HepG2 (cell line): Measurements from ENCODE around the gene MUL1. TPM values are rescaled to one million over a fixed set of nuclear protein-coding genes. Genes with fewer than 3 reads are reported as not detected.

Source experiments
- BCL6 ChIP-seq: IDR thresholded peaks from 2 replicates; pipeline ENCODE4 v1.6.1; 2016; ENCODE audit warnings: missing genetic modification reagents, missing compliant biosample characterization
- BRCA1 ChIP-seq: sonication (generic); formaldehyde crosslinking; IDR thresholded peaks from 2 replicates; pipeline ENCODE4 v1.4.0; 2020; ENCODE audit warnings: missing genetic modification reagents
- DPF2 ChIP-seq: sonication (generic); formaldehyde crosslinking; IDR thresholded peaks from 2 replicates; pipeline ENCODE4 v1.4.0; 2020; ENCODE audit warnings: mild to moderate bottlenecking, low read depth, missing genetic modification reagents, borderline replicate concordance
- MED8 ChIP-seq: sonication (generic); formaldehyde crosslinking; IDR thresholded peaks from 2 replicates; pipeline ENCODE4 v1.8.1; 2023; ENCODE audit warnings: mild to moderate bottlenecking, missing genetic modification reagents; ENCODE audit not compliant: insufficient replicate concordance
- NCOA5 ChIP-seq: sonication (generic); formaldehyde crosslinking; IDR thresholded peaks from 2 replicates; pipeline ENCODE4 v1.4.0; 2020; ENCODE audit warnings: missing genetic modification reagents
- PLRG1 ChIP-seq: fragments of 450-650 bp; conservative IDR thresholded peaks from 2 replicates; pipeline ENCODE4 v1.6.1; 2016
- SOX13 ChIP-seq, 3 experiments: fragments of 450-650 bp in 1 of 3; sonication (generic) in 1 of 3; formaldehyde crosslinking in 1 of 3; IDR thresholded peaks in 2 of 3; conservative IDR thresholded peaks in 1 of 3; 2 replicates each; pipeline versions ENCODE4 v1.5.0 to v1.6.1; 2016 to 2020; ENCODE audit warnings: antibody characterized with exemption in 1 of 3, mild to moderate bottlenecking in 1 of 3, missing compliant biosample characterization in 1 of 3, missing genetic modification reagents in 1 of 3, moderate library complexity in 1 of 3
- SP5 ChIP-seq: IDR thresholded peaks from 2 replicates; pipeline ENCODE4 v1.6.1; 2016; ENCODE audit warnings: low read depth, borderline replicate concordance
- THAP8 ChIP-seq: sonication (generic); formaldehyde crosslinking; IDR thresholded peaks from 2 replicates; pipeline ENCODE4 v1.5.1; 2020; ENCODE audit warnings: missing genetic modification reagents, mild to moderate bottlenecking, borderline replicate concordance
- ZKSCAN1 ChIP-seq: fragments of 150-350 bp; IDR thresholded peaks from 2 replicates; pipeline ENCODE4 v1.6.1; 2014; ENCODE audit warnings: low read length
- ZNF713 ChIP-seq: sonication (generic); formaldehyde crosslinking; IDR thresholded peaks from 2 replicates; pipeline ENCODE4 v1.4.0; 2020; ENCODE audit warnings: mild to moderate bottlenecking, missing genetic modification reagents
- ZNF782 ChIP-seq: sonication (generic); formaldehyde crosslinking; IDR thresholded peaks from 2 replicates; pipeline ENCODE4 v1.4.0; 2020; ENCODE audit warnings: missing genetic modification reagents, mild to moderate bottlenecking, borderline replicate concordance
- polyA plus RNA-seq, 8 experiments: library from polyadenylated mRNA; depleted of rRNA in 3 of 8; stranded (reverse) in 7 of 8; unstranded in 1 of 8; fragments of >200 nt; fragmentation: Illumina TruSeq in 4 of 8; extraction: Trizol in 4 of 8; gene quantifications; 2 replicates each; pipeline versions ENCODE4 v1.2.1 to v1.2.3, GENCODE V29; 2011 to 2016; ENCODE audit warnings: low read depth in 4 of 8, missing spikeins in 1 of 8, mixed read lengths in 1 of 8; ENCODE audit not compliant: insufficient read depth in 1 of 8
- total RNA-seq, 5 experiments: library from RNA; depleted of rRNA; stranded (reverse); fragments of >200 nt; fragmentation: Illumina TruSeq; extraction: Trizol; gene quantifications; 2 replicates each; pipeline ENCODE4 v1.2.3, GENCODE V29; 2016; ENCODE audit warnings: low read depth in 1 of 5
- TF ChIP-seq, protein P1 (sequence below): sonication (generic); formaldehyde crosslinking; IDR thresholded peaks from 2 replicates; pipeline ENCODE4 v1.5.0; 2020; ENCODE audit warnings: mild to moderate bottlenecking, missing genetic modification reagents
- TF ChIP-seq, protein P2 (sequence below): sonication (generic); formaldehyde crosslinking; IDR thresholded peaks from 2 replicates; pipeline ENCODE4 v1.4.0; 2020; ENCODE audit warnings: missing genetic modification reagents, borderline replicate concordance
- TF ChIP-seq, protein P3 (sequence below): sonication (generic); formaldehyde crosslinking; IDR thresholded peaks from 2 replicates; pipeline ENCODE4 v1.4.0; 2020; ENCODE audit warnings: missing genetic modification reagents
- TF ChIP-seq, protein P4 (sequence below): sonication (generic); formaldehyde crosslinking; IDR thresholded peaks from 2 replicates; pipeline ENCODE4 v1.4.0; 2020; ENCODE audit warnings: missing genetic modification reagents

MUL1 gene
- total and polyA plus RNA-seq, 2 of the 13 experiments (the other 11 are each of a cell fraction or from before 2014, with no cell fraction given) = 21.5 to 26.5 TPM

GRCh38 chr1:20483833-20484518 is 24.0 kb downstream of the MUL1 start (continued):
- no peak for TF ChIP-seq SOX13 (IDR thresholded peaks at IDR 0.05)
- no peak for TF ChIP-seq SOX13 (CRISPR knock-in tag; conservative IDR thresholded peaks at IDR 0.05 in 1 of 2, IDR thresholded peaks at IDR 0.05 in 1 of 2)
- TF ChIP-seq, protein P1, sequence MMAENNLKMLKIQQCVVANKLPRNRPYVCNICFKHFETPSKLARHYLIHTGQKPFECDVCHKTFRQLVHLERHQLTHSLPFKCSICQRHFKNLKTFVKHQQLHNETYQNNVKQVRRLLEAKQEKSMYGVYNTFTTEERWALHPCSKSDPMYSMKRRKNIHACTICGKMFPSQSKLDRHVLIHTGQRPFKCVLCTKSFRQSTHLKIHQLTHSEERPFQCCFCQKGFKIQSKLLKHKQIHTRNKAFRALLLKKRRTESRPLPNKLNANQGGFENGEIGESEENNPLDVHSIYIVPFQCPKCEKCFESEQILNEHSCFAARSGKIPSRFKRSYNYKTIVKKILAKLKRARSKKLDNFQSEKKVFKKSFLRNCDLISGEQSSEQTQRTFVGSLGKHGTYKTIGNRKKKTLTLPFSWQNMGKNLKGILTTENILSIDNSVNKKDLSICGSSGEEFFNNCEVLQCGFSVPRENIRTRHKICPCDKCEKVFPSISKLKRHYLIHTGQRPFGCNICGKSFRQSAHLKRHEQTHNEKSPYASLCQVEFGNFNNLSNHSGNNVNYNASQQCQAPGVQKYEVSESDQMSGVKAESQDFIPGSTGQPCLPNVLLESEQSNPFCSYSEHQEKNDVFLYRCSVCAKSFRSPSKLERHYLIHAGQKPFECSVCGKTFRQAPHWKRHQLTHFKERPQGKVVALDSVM = no peak
- TF ChIP-seq PLRG1 = no peak
- TF ChIP-seq SP5 (CRISPR knock-in tag) = no peak
- TF ChIP-seq MED8 (CRISPR knock-in tag) = no peak
- no peak for TF ChIP-seq BRCA1
- TF ChIP-seq BCL6 = no peak
- no peak for TF ChIP-seq NCOA5 (CRISPR knock-in tag)
- TF ChIP-seq, protein P2, sequence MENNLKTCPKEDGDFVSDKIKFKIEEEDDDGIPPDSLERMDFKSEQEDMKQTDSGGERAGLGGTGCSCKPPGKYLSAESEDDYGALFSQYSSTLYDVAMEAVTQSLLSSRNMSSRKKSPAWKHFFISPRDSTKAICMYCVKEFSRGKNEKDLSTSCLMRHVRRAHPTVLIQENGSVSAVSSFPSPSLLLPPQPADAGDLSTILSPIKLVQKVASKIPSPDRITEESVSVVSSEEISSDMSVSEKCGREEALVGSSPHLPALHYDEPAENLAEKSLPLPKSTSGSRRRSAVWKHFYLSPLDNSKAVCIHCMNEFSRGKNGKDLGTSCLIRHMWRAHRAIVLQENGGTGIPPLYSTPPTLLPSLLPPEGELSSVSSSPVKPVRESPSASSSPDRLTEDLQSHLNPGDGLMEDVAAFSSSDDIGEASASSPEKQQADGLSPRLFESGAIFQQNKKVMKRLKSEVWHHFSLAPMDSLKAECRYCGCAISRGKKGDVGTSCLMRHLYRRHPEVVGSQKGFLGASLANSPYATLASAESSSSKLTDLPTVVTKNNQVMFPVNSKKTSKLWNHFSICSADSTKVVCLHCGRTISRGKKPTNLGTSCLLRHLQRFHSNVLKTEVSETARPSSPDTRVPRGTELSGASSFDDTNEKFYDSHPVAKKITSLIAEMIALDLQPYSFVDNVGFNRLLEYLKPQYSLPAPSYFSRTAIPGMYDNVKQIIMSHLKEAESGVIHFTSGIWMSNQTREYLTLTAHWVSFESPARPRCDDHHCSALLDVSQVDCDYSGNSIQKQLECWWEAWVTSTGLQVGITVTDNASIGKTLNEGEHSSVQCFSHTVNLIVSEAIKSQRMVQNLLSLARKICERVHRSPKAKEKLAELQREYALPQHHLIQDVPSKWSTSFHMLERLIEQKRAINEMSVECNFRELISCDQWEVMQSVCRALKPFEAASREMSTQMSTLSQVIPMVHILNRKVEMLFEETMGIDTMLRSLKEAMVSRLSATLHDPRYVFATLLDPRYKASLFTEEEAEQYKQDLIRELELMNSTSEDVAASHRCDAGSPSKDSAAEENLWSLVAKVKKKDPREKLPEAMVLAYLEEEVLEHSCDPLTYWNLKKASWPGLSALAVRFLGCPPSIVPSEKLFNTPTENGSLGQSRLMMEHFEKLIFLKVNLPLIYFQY = no peak
- no peak for TF ChIP-seq DPF2
- no peak for TF ChIP-seq ZKSCAN1
- TF ChIP-seq, protein P3, sequence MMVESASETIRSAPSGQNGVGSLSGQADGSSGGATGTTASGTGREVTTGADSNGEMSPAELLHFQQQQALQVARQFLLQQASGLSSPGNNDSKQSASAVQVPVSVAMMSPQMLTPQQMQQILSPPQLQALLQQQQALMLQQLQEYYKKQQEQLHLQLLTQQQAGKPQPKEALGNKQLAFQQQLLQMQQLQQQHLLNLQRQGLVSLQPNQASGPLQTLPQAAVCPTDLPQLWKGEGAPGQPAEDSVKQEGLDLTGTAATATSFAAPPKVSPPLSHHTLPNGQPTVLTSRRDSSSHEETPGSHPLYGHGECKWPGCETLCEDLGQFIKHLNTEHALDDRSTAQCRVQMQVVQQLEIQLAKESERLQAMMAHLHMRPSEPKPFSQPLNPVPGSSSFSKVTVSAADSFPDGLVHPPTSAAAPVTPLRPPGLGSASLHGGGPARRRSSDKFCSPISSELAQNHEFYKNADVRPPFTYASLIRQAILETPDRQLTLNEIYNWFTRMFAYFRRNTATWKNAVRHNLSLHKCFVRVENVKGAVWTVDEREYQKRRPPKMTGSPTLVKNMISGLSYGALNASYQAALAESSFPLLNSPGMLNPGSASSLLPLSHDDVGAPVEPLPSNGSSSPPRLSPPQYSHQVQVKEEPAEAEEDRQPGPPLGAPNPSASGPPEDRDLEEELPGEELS = no peak
- TF ChIP-seq, protein P4, sequence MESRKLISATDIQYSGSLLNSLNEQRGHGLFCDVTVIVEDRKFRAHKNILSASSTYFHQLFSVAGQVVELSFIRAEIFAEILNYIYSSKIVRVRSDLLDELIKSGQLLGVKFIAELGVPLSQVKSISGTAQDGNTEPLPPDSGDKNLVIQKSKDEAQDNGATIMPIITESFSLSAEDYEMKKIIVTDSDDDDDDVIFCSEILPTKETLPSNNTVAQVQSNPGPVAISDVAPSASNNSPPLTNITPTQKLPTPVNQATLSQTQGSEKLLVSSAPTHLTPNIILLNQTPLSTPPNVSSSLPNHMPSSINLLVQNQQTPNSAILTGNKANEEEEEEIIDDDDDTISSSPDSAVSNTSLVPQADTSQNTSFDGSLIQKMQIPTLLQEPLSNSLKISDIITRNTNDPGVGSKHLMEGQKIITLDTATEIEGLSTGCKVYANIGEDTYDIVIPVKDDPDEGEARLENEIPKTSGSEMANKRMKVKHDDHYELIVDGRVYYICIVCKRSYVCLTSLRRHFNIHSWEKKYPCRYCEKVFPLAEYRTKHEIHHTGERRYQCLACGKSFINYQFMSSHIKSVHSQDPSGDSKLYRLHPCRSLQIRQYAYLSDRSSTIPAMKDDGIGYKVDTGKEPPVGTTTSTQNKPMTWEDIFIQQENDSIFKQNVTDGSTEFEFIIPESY (CRISPR knock-in tag) = no peak
- no peak for TF ChIP-seq ZNF713 (CRISPR knock-in tag)
- TF ChIP-seq ZNF782 (CRISPR knock-in tag) = no peak
- no peak for TF ChIP-seq THAP8 (CRISPR knock-in tag)
